MG63 (cell line): ENCODE measurements around the gene GSDME. TPM values are rescaled to one million over a fixed set of nuclear protein-coding genes. Genes with fewer than 3 reads are reported as not detected.

Experiments
- DNase-seq: peaks from one replicate; pipeline ENCODE4 v3.0.0-alpha.2; 2020
- H3K27me3 ChIP-seq: fragments of 250-450 bp; sonication (Bioruptor Pico); 2 replicates; pipeline ENCODE4 v1.5.1; 2020; ENCODE audit warnings: mild to moderate bottlenecking, moderate library complexity
- H3K36me3 ChIP-seq: fragments of 250-450 bp; sonication (Bioruptor Pico); 2 replicates; pipeline ENCODE4 v1.5.1; 2020; ENCODE audit warnings: mild to moderate bottlenecking, moderate library complexity
- H3K4me3 ChIP-seq: fragments of 250-450 bp; sonication (Bioruptor Pico); 2 replicates; pipeline ENCODE4 v1.5.1; 2020; ENCODE audit warnings: mild to moderate bottlenecking, moderate library complexity
- H3K9me3 ChIP-seq: fragments of 250-450 bp; sonication (Bioruptor Pico); 2 replicates; pipeline ENCODE4 v1.5.1; 2020; ENCODE audit warnings: mild to moderate bottlenecking, moderate library complexity
- total RNA-seq: library from RNA; depleted of rRNA; stranded (reverse); fragments of >200 nt; shearing (Covaris generic); gene quantifications from 2 replicates; pipeline ENCODE4 v1.2.3, GENCODE V29; 2014; ENCODE audit warnings: low replicate concordance; rRNA removed

Gene GSDME
- total RNA-seq, 1 experiment from 2014 or later, result 4.1 TPM

DNA sequence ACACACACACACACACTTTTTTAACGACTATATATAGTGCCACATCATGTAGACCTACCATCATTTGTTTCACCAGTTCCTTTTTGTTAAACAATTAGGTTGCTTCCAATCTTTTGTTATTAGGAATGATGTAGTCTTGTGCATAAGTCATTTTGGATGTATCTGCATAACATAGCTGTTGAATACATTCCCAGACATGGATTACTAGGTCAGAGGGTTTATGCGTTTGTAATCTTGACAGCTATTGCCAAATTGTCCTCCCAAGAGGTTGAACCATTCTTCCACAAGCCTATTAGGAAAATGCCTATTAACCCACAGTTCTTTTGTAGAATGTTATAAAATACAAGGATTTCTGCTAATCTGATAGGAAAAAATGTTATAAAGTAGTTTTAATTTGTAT lies 96.7 kb downstream of the GSDME start:
- Histone ChIP-seq H3K4me3 (no peak overlapping the region), H3K9me3 (no peaks in the 10 kb centered on the region), H3K27me3 (no peaks in the 10 kb centered on the region), H3K36me3 (no peaks in the 10 kb centered on the region)
- DNase-seq, result no peak

- H3K36me3 ChIP-seq, result no peaks in the 10 kb centered on the region
- DNase-seq, result no peak
- H3K27me3 ChIP-seq, result no peaks in the 10 kb centered on the region
- no peak overlapping the region for H3K4me3 ChIP-seq
- no peaks in the 10 kb centered on the region for H3K9me3 ChIP-seq
Observed at GRCh38 chr7:24659505-24659904, 97.8 kb downstream of the GSDME start.

DNA sequence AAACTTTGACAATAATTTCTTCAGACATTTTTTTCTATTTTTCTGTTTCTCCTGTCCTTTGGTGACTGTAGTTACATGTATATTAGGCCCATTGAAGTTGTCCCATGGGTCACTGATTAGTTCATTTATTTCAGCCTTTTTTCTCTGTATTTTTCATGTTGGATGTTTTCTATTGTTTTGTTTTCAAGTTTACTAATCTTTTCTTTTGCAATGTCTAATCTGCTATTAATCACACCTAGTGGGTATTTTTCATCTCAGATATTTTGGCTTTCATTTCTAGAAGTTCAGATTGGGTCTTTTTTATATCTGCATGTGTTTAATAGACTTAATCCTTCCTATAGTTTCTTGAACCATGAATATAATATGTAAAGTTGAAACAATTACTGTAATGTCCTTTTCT lies 99.3 kb downstream of the GSDME start:
- no peak overlapping the region for H3K4me3 ChIP-seq
- no peaks in the 10 kb centered on the region for H3K27me3 ChIP-seq
- no peaks in the 10 kb centered on the region for H3K9me3 ChIP-seq
- DNase-seq, result no peak
- no peaks in the 10 kb centered on the region for H3K36me3 ChIP-seq

DNA sequence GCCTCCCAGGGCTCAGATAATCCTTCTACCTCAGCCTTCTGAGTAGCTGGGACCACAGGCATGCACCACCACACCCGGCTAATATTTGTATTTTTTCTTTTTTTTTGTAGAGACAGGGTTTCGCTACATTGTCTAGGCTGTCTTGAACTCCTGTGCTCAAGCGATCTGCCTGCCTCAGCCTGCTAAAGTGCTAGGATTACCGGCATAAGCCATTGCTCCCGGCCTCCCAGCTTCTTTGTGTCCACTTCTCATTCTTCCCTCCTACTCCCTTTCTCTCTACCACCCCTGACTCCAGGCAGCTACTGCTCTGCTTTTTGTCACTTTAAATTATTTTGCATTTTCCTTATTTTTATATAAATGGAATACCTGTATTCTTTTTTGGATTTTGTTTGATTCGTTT lies 100.7 kb downstream of the GSDME start:
- no peaks in the 10 kb centered on the region for H3K9me3 ChIP-seq

DNA sequence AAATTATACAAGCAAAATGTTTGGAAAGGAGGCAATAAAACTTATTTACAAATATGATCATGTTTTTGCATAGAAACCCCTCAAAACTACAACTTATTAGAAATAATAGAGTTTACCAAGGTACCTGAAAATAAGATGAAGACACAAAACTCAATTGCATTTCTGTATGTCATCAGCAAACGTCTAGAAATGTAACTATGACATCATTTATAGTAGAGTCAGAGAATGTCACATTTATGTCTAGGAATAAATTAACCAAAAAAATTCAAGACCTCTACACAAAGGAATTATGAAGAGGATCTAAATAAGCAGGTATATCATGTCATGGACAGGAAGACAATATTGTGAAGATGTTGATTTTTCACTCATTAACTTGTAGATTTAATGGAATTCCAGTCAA lies 103.0 kb downstream of the GSDME start:
- no peaks in the 10 kb centered on the region for H3K9me3 ChIP-seq
- DNase-seq, result no peak
- H3K4me3 ChIP-seq, result no peak overlapping the region
- H3K27me3 ChIP-seq, result no peaks in the 10 kb centered on the region
- no peaks in the 10 kb centered on the region; the same call in 1 of the 2 replicates for H3K36me3 ChIP-seq

More for the DNA sequence above, 100.7 kb downstream of the GSDME start:
- no peaks in the 10 kb centered on the region for H3K36me3 ChIP-seq
- no peak for DNase-seq
- no peaks in the 10 kb centered on the region for H3K27me3 ChIP-seq
- no peak overlapping the region for H3K4me3 ChIP-seq

- Histone ChIP-seq H3K27me3 (no peaks in the 10 kb centered on the region), H3K9me3 (no peaks in the 10 kb centered on the region), H3K4me3 (no peak overlapping the region), H3K36me3 (no peaks in the 10 kb centered on the region; the same call in 1 of the 2 replicates)
- no peak for DNase-seq
Observed at GRCh38 chr7:24653316-24654085, 103.8 kb downstream of the GSDME start.

- no peaks in the 10 kb centered on the region; the same call in 1 of the 2 replicates for H3K36me3 ChIP-seq
- no peak for DNase-seq
- H3K9me3 ChIP-seq, result no peaks in the 10 kb centered on the region
- no peaks in the 10 kb centered on the region for H3K27me3 ChIP-seq
- no peak overlapping the region for H3K4me3 ChIP-seq
Observed at GRCh38 chr7:24652251-24652939, 104.9 kb downstream of the GSDME start.

Other genes starting within 250 kb of the GSDME start
- gene PALS2, start 184.0 kb downstream of the GSDME start, total RNA-seq, result 31.9 and 40.6 TPM in 2 replicates
- 2.3 and 5.6 TPM in 2 replicates for gene OSBPL3, start 222.7 kb upstream of the GSDME start, total RNA-seq